ENCODE results near the gene TCTN3.

GRCh38 chr10:95653895-95654294, 39.8 kb downstream of the TCTN3 start:
- TF ChIP-seq CTCF (IDR thresholded peaks at IDR 0.05) (no peak), POLR2AphosphoS5 (IDR thresholded peaks at IDR 0.05) (no peak), POLR2A (IDR thresholded peaks at IDR 0.05) (no peak)

Data from gastroesophageal sphincter (tissue), 3 donors.